SU-DHL-6 (cell line): Measurements from ENCODE around the gene SLC9A9.

Source experiments
- H2AFZ ChIP-seq: fragments of 200-600 bp; sonication (generic); 2 replicates; pipeline ENCODE4 v1.6.1; 2014; ENCODE audit warnings: low read depth, mild to moderate bottlenecking, moderate library complexity, mixed read lengths, antibody characterized with exemption, low read length; ENCODE audit not compliant: severe bottlenecking
- H3F3A ChIP-seq: fragments of 200-600 bp; shearing (Covaris generic); 2 replicates; pipeline ENCODE4 v1.6.0; 2016; ENCODE audit warnings: antibody characterized with exemption, mild to moderate bottlenecking; ENCODE audit not compliant: insufficient read depth
- H3K27ac ChIP-seq: fragments of 200-600 bp; sonication (generic); 2 replicates; pipeline ENCODE4 v1.5.1; 2016; ENCODE audit warnings: low read depth, mild to moderate bottlenecking, low read length, moderate library complexity, mixed read lengths
- H3K27me3 ChIP-seq: fragments of 200-600 bp; sonication (generic), shearing (Covaris generic); 2 replicates; pipeline ENCODE4 v1.6.0; 2014; ENCODE audit warnings: mild to moderate bottlenecking, low read length
- H3K36me3 ChIP-seq: fragments of 200-600 bp; sonication (generic); 2 replicates; pipeline ENCODE4 v1.6.1; 2014; ENCODE audit warnings: mild to moderate bottlenecking, low read length, mixed read lengths
- H3K4me2 ChIP-seq: fragments of 300-600, 200-600 bp; shearing (Covaris generic), sonication (generic); 2 replicates; pipeline ENCODE4 v1.6.0; 2014; ENCODE audit warnings: low read length, low read depth, mild to moderate bottlenecking; ENCODE audit not compliant: poor library complexity, severe bottlenecking
- H3K4me3 ChIP-seq: fragments of 200-600 bp; sonication (generic); 2 replicates; pipeline ENCODE4 v1.5.1; 2014; ENCODE audit warnings: antibody characterized with exemption, low read length, mild to moderate bottlenecking, mixed read lengths; ENCODE audit not compliant: insufficient read depth, poor library complexity, severe bottlenecking
- H3K79me2 ChIP-seq: fragments of 200-600 bp; sonication (generic); 2 replicates; pipeline ENCODE4 v1.6.1; 2014; ENCODE audit warnings: mild to moderate bottlenecking, low read length, moderate library complexity; ENCODE audit not compliant: insufficient read depth
- H3K9ac ChIP-seq: fragments of 200-600 bp; sonication (generic); 2 replicates; pipeline ENCODE4 v1.7.0; 2014; ENCODE audit warnings: mild to moderate bottlenecking, low read length
- H3K9me2 ChIP-seq: fragments of 200-600 bp; sonication (generic); replicated peaks from 2 replicates; pipeline ENCODE4 v1.6.1; 2014; ENCODE audit warnings: low read length; ENCODE audit not compliant: insufficient read depth
- H3K9me3 ChIP-seq: fragments of 200-600 bp; sonication (generic); 2 replicates; pipeline ENCODE4 v1.6.1; 2014; ENCODE audit warnings: low read length, mixed read lengths; ENCODE audit not compliant: insufficient read depth
- H4K20me1 ChIP-seq: fragments of 200-600 bp; sonication (generic); 2 replicates; pipeline ENCODE4 v1.6.1; 2014; ENCODE audit warnings: low read depth, mild to moderate bottlenecking, antibody characterized with exemption, low read length, moderate library complexity, mixed read lengths
- EZH2phosphoT487 ChIP-seq: fragments of 200-600 bp; sonication (generic), shearing (Covaris generic); conservative IDR thresholded peaks from 2 replicates; pipeline ENCODE4 v1.6.1; 2018; ENCODE audit warnings: mild to moderate bottlenecking, antibody characterized with exemption, low read length, moderate library complexity, mixed read lengths
- TF ChIP-seq, protein P1 (sequence below): fragments of 200-600 bp; sonication (generic); IDR thresholded peaks from one replicate; pipeline ENCODE4 v1.5.1; 2017; ENCODE audit warnings: antibody characterized with exemption, mild to moderate bottlenecking, low read length, moderate library complexity; ENCODE audit not compliant: insufficient read depth, poor library complexity, severe bottlenecking

Gene SLC9A9

DNA sequence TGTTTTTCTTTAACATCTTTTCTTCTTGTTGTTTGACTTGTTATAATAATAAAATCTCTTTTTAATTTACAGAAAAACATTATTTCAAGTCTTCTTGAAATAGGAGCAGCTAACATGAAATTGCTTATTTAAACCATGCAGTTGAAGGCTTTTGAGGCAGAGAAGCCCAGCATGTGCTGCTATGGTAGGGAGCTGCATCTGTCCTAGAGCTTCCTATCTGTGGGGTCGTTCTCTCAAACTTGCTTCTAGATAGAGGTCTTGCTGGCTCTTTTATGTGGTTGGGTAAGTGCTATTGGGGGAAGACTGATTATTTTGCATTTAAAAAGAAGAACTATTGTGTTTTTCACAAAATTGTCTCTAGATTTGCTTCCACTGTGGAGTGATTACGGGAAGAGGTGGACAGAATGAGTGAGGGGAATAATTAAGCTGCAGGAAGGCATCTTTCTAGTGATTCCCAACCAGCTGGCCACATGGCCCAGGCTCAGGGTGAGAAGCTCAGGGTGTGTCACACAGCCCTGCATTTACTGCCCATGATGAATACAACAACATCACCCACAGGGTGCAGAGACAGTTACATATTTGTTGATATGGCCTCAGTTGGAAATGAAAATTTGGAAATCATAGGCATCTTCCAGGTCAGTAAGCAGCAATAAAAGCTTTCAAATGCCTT, 630.0 kb downstream of the SLC9A9 start:
- Histone ChIP-seq H2AFZ (no peak overlapping the region), H3K9ac (no peak overlapping the region), H3K4me3 (no peak overlapping the region), H3F3A (no peaks in the 10 kb centered on the region), H3K4me2 (no peak overlapping the region), H3K79me2 (no peaks in the 10 kb centered on the region), H3K27me3 (no peaks in the 10 kb centered on the region), H4K20me1 (no peaks in the 10 kb centered on the region), H3K27ac (no peak overlapping the region), H3K9me3 (no peaks in the 10 kb centered on the region), H3K9me2 (no peaks in the 10 kb centered on the region), H3K36me3 (no peaks in the 10 kb centered on the region)
- no peak for TF ChIP-seq EZH2phosphoT487
- TF ChIP-seq, protein P1, sequence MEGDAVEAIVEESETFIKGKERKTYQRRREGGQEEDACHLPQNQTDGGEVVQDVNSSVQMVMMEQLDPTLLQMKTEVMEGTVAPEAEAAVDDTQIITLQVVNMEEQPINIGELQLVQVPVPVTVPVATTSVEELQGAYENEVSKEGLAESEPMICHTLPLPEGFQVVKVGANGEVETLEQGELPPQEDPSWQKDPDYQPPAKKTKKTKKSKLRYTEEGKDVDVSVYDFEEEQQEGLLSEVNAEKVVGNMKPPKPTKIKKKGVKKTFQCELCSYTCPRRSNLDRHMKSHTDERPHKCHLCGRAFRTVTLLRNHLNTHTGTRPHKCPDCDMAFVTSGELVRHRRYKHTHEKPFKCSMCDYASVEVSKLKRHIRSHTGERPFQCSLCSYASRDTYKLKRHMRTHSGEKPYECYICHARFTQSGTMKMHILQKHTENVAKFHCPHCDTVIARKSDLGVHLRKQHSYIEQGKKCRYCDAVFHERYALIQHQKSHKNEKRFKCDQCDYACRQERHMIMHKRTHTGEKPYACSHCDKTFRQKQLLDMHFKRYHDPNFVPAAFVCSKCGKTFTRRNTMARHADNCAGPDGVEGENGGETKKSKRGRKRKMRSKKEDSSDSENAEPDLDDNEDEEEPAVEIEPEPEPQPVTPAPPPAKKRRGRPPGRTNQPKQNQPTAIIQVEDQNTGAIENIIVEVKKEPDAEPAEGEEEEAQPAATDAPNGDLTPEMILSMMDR = no peak

DNA sequence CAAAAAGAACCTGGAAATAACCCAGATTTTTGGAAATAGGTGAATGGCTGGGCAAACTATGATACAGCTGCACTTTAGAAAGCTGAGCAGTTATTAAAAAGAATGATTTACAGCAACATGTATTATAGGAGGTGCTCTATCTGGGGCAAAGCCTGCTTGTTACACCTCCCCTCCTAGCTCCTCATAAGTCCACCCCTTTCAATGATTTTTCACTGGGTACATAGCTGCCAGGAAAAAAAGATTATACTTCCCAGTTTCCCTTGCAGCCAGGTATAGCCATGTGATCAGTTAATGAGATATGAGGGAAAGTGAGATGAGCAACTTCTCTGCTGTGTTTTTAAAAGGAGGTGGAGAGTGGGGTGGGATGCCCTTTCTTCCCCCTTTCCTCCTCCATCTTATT, 631.0 kb downstream of the SLC9A9 start:
- Histone ChIP-seq H3K79me2 (no peaks in the 10 kb centered on the region), H4K20me1 (no peaks in the 10 kb centered on the region), H3K27ac (no peak overlapping the region), H3K9ac (no peak overlapping the region), H2AFZ (no peak overlapping the region), H3K9me3 (no peaks in the 10 kb centered on the region), H3K27me3 (no peaks in the 10 kb centered on the region), H3F3A (no peaks in the 10 kb centered on the region), H3K4me2 (no peak overlapping the region), H3K9me2 (no peaks in the 10 kb centered on the region), H3K4me3 (no peak overlapping the region), H3K36me3 (no peaks in the 10 kb centered on the region)
- TF ChIP-seq, protein P1 = no peak
- TF ChIP-seq EZH2phosphoT487 = no peak

- no peak overlapping the region for H3K4me2 ChIP-seq
- no peak for TF ChIP-seq EZH2phosphoT487
- TF ChIP-seq, protein P1 = no peak
- no peaks in the 10 kb centered on the region for H3K27me3 ChIP-seq
- no peaks in the 10 kb centered on the region for H3F3A ChIP-seq
- H4K20me1 ChIP-seq = no peaks in the 10 kb centered on the region
- no peak overlapping the region for H3K27ac ChIP-seq
- no peaks in the 10 kb centered on the region for H3K79me2 ChIP-seq
- no peaks in the 10 kb centered on the region for H3K9me2 ChIP-seq
- no peaks in the 10 kb centered on the region for H3K9me3 ChIP-seq
- no peak overlapping the region for H3K4me3 ChIP-seq
- no peak overlapping the region for H3K9ac ChIP-seq
- H2AFZ ChIP-seq = no peak overlapping the region
- no peaks in the 10 kb centered on the region for H3K36me3 ChIP-seq
Observed at GRCh38 chr3:143216709-143217182, 631.5 kb downstream of the SLC9A9 start.
